PC-9 (cell line): Measurements from ENCODE around the gene F2RL3. TPM values are rescaled to one million over a fixed set of nuclear protein-coding genes. Genes with fewer than 3 reads are reported as not detected.

Experiments
- BruUV-seq: library from RNA; stranded (reverse); fragments of 400-500 nt; replicated peaks from 2 replicates; lab custom pipeline; 2021; lab: Mats Ljungman, UMichigan
- CTCF ChIA-PET: fragments of 300-600 bp; sonication (Branson Sonifier 250); formaldehyde crosslinking; loops from one replicate; lab custom pipeline; 2022; ENCODE audit warnings: antibody characterized with exemption; lab: Charles Lee
- POLR2A ChIA-PET: fragments of 300-600 bp; sonication (Branson Sonifier 250); formaldehyde crosslinking; loops from one replicate; lab custom pipeline; 2022; ENCODE audit warnings: antibody characterized with exemption; ENCODE audit not compliant: unreplicated experiment; lab: Charles Lee
- DNase-seq, 2 experiments: peaks; one replicate each; pipeline versions ENCODE4 v3.0.0 to v3.0.0-alpha.2; 2015 to 2022; ENCODE audit warnings: mixed read lengths in 1 of 2
- H2AFZ ChIP-seq: fragments of 200-600 bp; sonication (generic); 2 replicates; pipeline ENCODE4 v1.8.1; 2017; ENCODE audit warnings: antibody characterized with exemption
- H3F3A ChIP-seq: fragments of 200-600 bp; sonication (generic); 2 replicates; pipeline ENCODE4 v1.8.1; 2017; ENCODE audit warnings: antibody characterized with exemption, mild to moderate bottlenecking, low read depth; ENCODE audit not compliant: insufficient read depth
- H3K27ac ChIP-seq: fragments of 200-600 bp; sonication (generic); 2 replicates; pipeline ENCODE4 v1.6.1; 2016; ENCODE audit warnings: mixed run types
- H3K27me3 ChIP-seq: fragments of 200-600 bp; sonication (generic); 2 replicates; pipeline ENCODE4 v1.6.1; 2016; ENCODE audit warnings: low read depth, mixed run types; ENCODE audit not compliant: insufficient read depth
- H3K36me3 ChIP-seq: fragments of 200-600 bp; sonication (generic); 2 replicates; pipeline ENCODE4 v1.6.1; 2016; ENCODE audit warnings: low read depth, mixed run types
- H3K4me1 ChIP-seq: fragments of 200-600 bp; sonication (generic); replicated peaks from 2 replicates; pipeline ENCODE4 v1.6.1; 2016; ENCODE audit warnings: mixed run types; ENCODE audit not compliant: insufficient read depth
- H3K4me2 ChIP-seq: fragments of 200-600 bp; sonication (generic); 2 replicates; pipeline ENCODE4 v1.6.1; 2017; ENCODE audit warnings: mixed run types
- H3K4me3 ChIP-seq: fragments of 200-600 bp; sonication (generic); 2 replicates; pipeline ENCODE4 v1.6.1; 2016; ENCODE audit warnings: mixed run types
- H3K79me2 ChIP-seq: fragments of 200-600 bp; sonication (generic); 2 replicates; pipeline ENCODE4 v1.6.1; 2017; ENCODE audit warnings: low read depth, mixed run types
- H3K9me2 ChIP-seq: fragments of 200-600 bp; sonication (generic); 2 replicates; pipeline ENCODE4 v1.8.1; 2017; ENCODE audit warnings: mild to moderate bottlenecking; ENCODE audit not compliant: insufficient read depth
- H3K9me3 ChIP-seq: fragments of 200-600 bp; sonication (generic); 2 replicates; pipeline ENCODE4 v1.8.1; 2016; ENCODE audit warnings: low read depth; ENCODE audit not compliant: insufficient read depth
- H4K20me1 ChIP-seq: fragments of 200-600 bp; sonication (generic); 2 replicates; pipeline ENCODE4 v1.8.1; 2017; ENCODE audit not compliant: insufficient read depth
- CTCF ChIP-seq: fragments of 200-600 bp; sonication (generic); conservative IDR thresholded peaks from 2 replicates; pipeline ENCODE4 v1.6.1; 2017; ENCODE audit warnings: mixed run types, antibody characterized with exemption, mild to moderate bottlenecking, moderate library complexity
- EZH2 ChIP-seq: fragments of 200-600 bp; sonication (generic); IDR thresholded peaks from 2 replicates; pipeline ENCODE4 v1.8.0; 2017; ENCODE audit warnings: antibody characterized with exemption, low read depth
- intact Hi-C: fragments of 100-400 bp; cut with micrococcal nuclease; formaldehyde crosslinking; loops from one replicate; pipeline ENCODE4 v1.10.0; 2022; ENCODE audit not compliant: unreplicated experiment
- total RNA-seq: library from RNA; stranded (reverse); gene quantifications from 2 replicates; pipeline ENCODE4 v1.2.3, GENCODE V29; 2021

The F2RL3 gene
- total RNA-seq, 1 experiment from 2014 or later = not detected

GRCh38 chr19:16901491-16902175, 12.8 kb downstream of the F2RL3 start:
- no peak overlapping the region for H3K27ac ChIP-seq
- peaks cover under 1% of the 10 kb centered on the region; the same call in 1 of the 2 replicates for H3K4me1 ChIP-seq
- no peaks in the 10 kb centered on the region for H3K9me3 ChIP-seq
- H4K20me1 ChIP-seq = no peaks in the 10 kb centered on the region
- peaks cover 27% of the 10 kb centered on the region for H3F3A ChIP-seq
- H2AFZ ChIP-seq = no peak overlapping the region
- DNase-seq = no peak
- no peaks in the 10 kb centered on the region; the same call in 1 of the 2 replicates for H3K36me3 ChIP-seq
- CTCF ChIA-PET = no interaction called here
- no peaks in the 10 kb centered on the region for H3K9me2 ChIP-seq
- H3K79me2 ChIP-seq = no peaks in the 10 kb centered on the region
- no peaks in the 10 kb centered on the region for H3K27me3 ChIP-seq
- BruUV-seq = no TSS peak
- H3K4me2 ChIP-seq = no peak overlapping the region
- POLR2A ChIA-PET = no interaction called here
- TF ChIP-seq CTCF (no peak), EZH2 (no peak)
- H3K4me3 ChIP-seq = no peak overlapping the region
- intact Hi-C loops = no loop called here

GRCh38 chr19:16902545-16902944, 13.7 kb downstream of the F2RL3 start:
- no peaks in the 10 kb centered on the region for H4K20me1 ChIP-seq
- H3F3A ChIP-seq = peaks cover 25% of the 10 kb centered on the region
- no peak overlapping the region for H3K4me3 ChIP-seq
- no peaks in the 10 kb centered on the region for H3K27me3 ChIP-seq
- POLR2A ChIA-PET = no interaction called here
- H3K36me3 ChIP-seq = no peaks in the 10 kb centered on the region; the same call in 1 of the 2 replicates
- no peak overlapping the region for H3K4me2 ChIP-seq
- TF ChIP-seq CTCF (no peak), EZH2 (no peak)
- intact Hi-C loops = no loop called here
- CTCF ChIA-PET = no interaction called here
- H3K79me2 ChIP-seq = no peaks in the 10 kb centered on the region
- H3K27ac ChIP-seq = no peak overlapping the region
- BruUV-seq = no TSS peak
- no peaks in the 10 kb centered on the region for H3K9me3 ChIP-seq
- H3K9me2 ChIP-seq = no peaks in the 10 kb centered on the region
- no peaks in the 10 kb centered on the region for H3K4me1 ChIP-seq
- H2AFZ ChIP-seq = no peak overlapping the region
- no peak for DNase-seq

GRCh38 chr19:16903347-16903746, 14.5 kb downstream of the F2RL3 start:
- POLR2A ChIA-PET = no interaction called here
- TF ChIP-seq CTCF = no peak
- TF ChIP-seq EZH2 = no peak
- Histone ChIP-seq H4K20me1 (no peaks in the 10 kb centered on the region), H2AFZ (no peak overlapping the region), H3K27me3 (no peaks in the 10 kb centered on the region), H3K36me3 (no peaks in the 10 kb centered on the region; the same call in 1 of the 2 replicates), H3K79me2 (no peaks in the 10 kb centered on the region), H3K4me3 (no peak overlapping the region), H3K4me1 (no peaks in the 10 kb centered on the region), H3F3A (peaks cover 17% of the 10 kb centered on the region), H3K9me3 (no peaks in the 10 kb centered on the region), H3K27ac (no peak overlapping the region), H3K4me2 (no peak overlapping the region), H3K9me2 (no peaks in the 10 kb centered on the region)
- BruUV-seq = no TSS peak
- no peak for DNase-seq
- CTCF ChIA-PET = interaction anchor here (0.5 kb wide), 1 partner anchor 195 kb away, joined by 5 read pairs; no protein-coding TSS in a partner anchor
- intact Hi-C loops = no loop called here
